Choroid plexus epithelial cell (primary cell): Measurements from ENCODE around the gene ZNF286A.
A peak's percentile ranks its signal among the peaks of the same experiment; 100 is the strongest.
"Not testable (repeated sequence)": the region's sequence is repeated elsewhere in the genome, so short reads cannot be mapped to it uniquely, and the experiment has no call there.

Source experiments
- DNase-seq: peaks from one replicate; pipeline ENCODE4 v3.0.0-alpha.2; 2010; ENCODE audit warnings: low read depth
- H3K4me3 ChIP-seq: 2 replicates; pipeline ENCODE4 v1.5.1; 2011; ENCODE audit warnings: low read depth, mild to moderate bottlenecking, control low read depth, low read length, moderate library complexity
- CTCF ChIP-seq: conservative IDR thresholded peaks from 2 replicates; pipeline ENCODE4 v1.5.1; 2011; ENCODE audit warnings: low read depth, mild to moderate bottlenecking, control low read depth, inconsistent platforms, low read length, moderate library complexity

ZNF286A gene

DNA sequence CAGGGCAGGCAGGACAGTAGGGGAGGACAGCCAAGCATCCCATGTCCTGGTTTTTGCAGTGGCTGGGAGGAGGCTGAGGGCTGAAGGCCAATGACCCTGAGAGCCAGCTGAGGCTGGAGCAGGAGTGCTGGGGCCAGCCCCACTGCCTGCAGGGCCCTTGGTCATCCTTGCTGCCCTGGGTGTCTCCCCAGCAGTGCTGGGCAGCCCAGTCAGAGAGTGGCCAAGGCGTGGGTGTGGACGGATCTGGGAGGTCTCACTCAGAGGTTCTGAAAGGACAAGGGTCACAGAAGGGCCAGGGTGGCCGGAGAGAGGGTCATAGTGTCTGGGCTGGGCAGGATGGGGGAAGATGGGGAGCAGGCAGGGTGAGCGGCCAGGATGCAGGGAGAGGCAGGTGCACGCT is 37.0 kb downstream of the ZNF286A start:
- not testable (repeated sequence) for H3K4me3 ChIP-seq, DNase-seq

DNA sequence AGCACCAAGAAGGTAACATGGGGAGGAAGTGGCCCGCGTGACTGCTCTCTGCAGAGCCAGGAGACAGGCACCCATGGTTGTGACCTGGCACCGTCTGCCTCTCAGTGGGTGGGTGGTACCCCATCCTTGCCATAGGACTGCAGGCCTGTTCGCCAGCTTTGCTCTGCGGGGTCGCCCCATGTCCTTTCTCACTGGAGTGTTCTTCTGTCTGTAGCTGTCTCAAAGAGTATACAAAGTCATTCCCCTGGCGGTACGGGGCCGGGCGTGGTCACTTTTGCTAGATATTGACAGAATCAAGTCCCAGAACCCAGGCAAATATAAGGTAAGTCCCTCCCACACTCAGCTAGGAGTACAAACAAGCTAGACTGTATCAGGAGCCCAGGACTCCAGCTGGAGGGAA is 38.5 kb downstream of the ZNF286A start:
- no peak for TF ChIP-seq CTCF
- no peak for DNase-seq
- H3K4me3 ChIP-seq = no peak overlapping the region

DNA sequence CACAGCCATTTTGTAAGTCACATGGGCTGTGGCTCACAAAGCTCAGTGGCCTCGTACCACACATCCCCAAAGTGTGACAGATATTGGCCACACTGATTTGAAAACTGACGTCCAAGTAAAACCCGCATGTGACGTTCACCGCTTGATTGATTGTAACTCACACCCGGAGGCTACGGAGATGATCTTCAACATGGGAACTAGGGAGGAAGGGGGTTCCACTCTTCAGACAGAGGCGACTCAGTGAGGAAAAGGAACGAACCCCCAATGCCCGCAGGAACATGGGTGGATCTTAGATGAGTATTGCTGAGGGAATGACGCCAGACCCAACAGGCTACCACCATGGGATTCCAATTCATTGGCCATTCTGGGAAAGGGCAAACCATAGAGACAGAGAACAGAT is 39.7 kb downstream of the ZNF286A start:
- DNase-seq, H3K4me3 ChIP-seq: not testable (repeated sequence)

GRCh38 chr17:15740041-15740440 is 40.5 kb downstream of the ZNF286A start:
- H3K4me3 ChIP-seq = not testable (repeated sequence)
- peak; percentile 14 for TF ChIP-seq CTCF
- peak; percentile 10 for DNase-seq

GRCh38 chr17:15740570-15741120 is 41.1 kb downstream of the ZNF286A start:
- no peak overlapping the region for H3K4me3 ChIP-seq
- TF ChIP-seq CTCF = no peak
- DNase-seq = no peak

GRCh38 chr17:15741624-15742023 is 42.1 kb downstream of the ZNF286A start:
- no peak overlapping the region for H3K4me3 ChIP-seq
- no peak for TF ChIP-seq CTCF
- DNase-seq = no peak

DNA sequence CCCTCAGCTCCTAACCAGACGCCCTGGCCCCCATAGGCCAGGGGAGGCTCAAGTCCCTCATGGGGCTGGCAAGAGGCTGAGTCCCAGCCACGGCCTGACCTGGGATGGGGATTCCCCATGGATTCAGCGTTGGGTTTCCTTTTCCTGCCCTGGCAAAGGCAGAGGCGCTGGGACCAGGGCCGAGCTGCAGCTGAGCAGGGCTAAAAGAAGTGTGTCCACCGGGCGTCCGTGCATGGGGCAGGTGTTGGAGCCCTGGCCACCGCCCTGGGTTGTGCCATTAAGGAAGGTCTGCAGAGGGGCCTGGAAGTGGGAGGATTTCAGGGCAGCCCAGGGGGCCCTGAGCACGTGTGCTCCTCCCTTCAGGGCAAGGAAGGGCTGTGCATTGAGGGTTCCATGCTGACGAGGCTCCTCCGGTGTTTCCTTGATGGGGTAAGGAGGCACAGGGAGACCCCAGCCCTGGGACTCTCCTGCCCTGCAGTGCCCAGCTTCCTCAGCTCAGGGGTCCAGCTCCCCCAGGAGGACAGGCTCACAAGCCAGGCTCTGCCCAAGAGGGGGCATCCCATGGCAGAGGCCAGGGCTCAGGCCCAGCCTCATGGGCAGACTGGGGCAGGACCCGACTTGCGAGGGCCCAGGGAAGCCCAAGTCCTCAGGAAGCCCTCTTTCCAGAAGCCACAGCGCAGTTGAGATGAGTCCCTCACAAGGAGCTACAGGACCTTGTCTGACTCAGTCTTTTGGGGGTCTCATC is 42.7 kb downstream of the ZNF286A start:
- H3K4me3 ChIP-seq = no peak overlapping the region
- no peak for DNase-seq
- no peak for TF ChIP-seq CTCF

DNA sequence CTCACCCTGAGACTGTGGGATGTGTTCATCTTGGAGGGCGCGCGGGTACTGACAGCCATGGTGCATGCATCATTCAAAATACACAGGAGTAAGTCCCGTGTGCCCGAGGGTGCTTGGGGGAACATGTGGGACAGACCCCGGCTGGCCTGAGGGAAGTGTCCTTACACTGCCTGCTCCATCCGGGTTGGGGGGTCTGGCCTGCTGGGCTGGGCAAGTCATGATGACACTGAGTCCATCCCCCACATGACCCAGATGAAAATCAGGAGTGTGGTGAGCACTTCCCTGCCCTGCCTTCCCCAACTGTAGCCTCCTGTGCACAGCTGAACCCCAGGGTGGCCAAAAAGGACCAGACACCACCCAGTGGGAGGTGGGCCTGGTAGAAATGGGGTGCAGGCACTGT is 43.4 kb downstream of the ZNF286A start:
- no peak overlapping the region for H3K4me3 ChIP-seq
- DNase-seq = no peak
- no peak for TF ChIP-seq CTCF
